HG03025 (cell line): ENCODE measurements around the gene CMTM1.
"Not testable (repeated sequence)": the region's sequence is repeated elsewhere in the genome, so short reads cannot be mapped to it uniquely, and the experiment has no call there.

Experiments used
- ATAC-seq: cut with Tn5 transposase; IDR thresholded peaks from one replicate; pipeline ENCODE4 v1.9.1; 2021; ENCODE audit warnings: mild to moderate bottlenecking, moderate library complexity; ENCODE audit not compliant: unreplicated experiment, low FRiP score

Gene CMTM1

DNA sequence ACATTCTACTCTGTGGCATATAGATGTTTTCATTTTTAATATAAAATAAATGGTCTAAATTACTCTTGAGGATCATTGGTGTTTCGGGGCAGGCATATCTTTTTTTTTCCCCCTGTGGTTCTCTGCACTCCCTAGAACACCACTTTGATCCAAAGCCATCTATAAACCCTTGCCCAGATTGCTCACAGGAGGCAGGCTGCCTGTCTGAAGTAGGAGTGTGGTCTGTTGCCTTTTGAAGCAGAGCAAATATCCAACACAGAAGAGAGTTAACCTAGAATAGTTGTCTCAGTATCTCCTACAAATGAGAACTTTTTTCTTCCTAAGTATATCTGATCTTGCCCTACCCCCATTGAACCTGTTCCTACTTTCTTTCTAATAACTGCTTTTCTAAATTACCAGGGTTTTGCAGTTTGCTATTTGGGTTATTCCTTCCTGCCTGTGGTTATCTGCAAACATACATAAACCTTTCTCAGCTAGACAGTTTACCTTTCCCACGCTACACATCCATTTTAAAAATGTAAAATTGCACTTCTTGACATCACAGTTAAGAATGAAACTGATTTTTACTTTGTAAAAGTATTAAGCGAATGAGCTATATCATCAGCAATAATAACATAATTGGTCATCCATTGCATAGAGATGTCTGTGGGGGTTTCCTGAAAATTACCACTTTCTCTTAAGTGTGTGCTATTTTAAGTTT, 4.7 kb upstream of the CMTM1 start:
- no peak for ATAC-seq

DNA sequence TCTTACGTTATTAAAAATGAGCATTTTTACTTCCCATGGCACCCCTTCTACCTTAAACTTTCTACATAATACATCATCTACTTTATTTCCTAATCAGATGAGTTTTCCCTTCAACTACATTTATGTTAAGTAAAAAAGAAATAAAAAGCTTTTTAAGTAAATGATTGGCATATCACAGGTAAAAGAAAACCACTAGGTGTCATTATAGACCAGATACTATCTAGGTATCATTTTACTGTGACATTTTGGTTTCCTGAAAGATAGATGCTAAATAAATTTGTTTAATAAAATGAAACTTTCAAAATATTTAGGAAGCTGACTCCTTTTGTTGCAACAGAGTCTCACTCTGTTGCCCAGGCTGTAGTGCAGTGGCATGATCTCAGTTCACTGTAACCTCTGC, 3.8 kb upstream of the CMTM1 start:
- ATAC-seq = no peak

GRCh38 chr16:66562986-66563385, 3.3 kb upstream of the CMTM1 start:
- no peak for ATAC-seq

DNA sequence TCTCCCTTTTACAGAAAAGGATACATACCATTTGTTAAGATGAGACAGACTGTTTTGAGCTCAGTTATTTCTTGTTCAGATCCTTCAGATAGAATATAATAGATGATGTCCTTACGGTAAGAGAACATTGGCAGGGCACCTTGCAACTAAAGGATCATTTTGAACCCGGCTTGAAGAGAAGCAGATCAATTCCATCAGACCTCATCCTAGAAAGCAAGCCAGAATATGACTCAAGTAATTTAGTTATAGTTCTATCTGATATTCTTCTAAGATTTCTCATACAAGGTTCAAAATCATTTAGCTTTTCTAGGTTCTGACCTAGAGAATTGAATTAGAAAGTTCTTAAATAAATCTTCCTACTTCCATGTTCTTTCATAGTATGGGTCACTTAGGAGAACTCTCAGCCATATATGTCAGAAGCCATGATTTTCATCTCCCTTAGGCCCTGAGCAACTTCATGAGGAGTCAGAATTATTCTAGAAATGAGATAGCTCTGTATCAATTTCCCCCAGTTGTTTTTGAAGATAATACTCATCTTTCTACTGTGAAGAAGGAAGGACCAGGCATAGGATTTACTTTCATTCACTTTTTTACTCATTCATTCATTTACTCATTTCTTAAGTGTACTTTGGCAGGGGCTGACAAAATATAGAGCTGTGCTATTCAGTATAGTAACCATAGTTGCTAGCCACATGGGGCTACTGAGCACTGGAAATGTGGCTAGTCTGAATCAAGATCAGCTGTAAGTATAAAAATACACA, 2.5 kb upstream of the CMTM1 start:
- ATAC-seq = no peak

DNA sequence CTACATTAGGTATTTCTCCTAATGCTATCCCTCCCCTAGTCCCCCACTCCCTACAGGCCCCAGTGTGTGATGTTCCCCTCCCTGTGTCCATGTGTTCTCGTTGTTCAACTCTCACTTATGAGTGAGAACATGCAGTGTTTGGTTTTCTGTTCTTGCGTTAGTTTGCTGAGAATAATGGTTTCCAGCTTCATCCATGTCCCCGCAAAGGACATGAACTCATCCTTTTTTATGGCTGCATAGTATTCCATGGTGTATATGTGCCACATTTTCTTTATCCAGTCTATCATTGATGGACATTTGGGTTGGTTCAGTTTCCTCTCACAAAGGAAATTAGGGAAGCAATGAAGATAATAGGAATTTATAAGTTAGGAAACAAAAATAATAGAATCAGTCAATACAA, 1.0 kb downstream of the CMTM1 start:
- not testable (repeated sequence) for ATAC-seq

DNA sequence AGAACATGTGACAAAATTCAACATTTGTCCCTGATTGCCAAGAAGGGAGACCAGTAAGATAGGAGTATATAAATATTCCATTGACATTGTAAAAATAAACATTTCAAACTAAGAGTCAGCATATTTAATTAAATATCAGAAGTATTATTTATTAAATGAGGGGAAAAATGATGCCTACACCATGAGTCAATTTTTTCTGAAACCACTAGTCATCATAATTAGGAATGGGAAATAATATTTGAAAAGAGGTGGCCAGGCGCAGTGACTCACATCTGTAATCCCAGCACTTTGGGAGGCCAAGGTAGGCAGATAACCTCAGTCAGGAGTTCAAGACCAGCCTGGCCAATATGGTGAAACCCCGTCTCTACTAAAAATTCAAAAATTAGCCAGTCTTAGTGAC, 2.1 kb downstream of the CMTM1 start:
- no peak for ATAC-seq

GRCh38 chr16:66569131-66569530, 2.9 kb downstream of the CMTM1 start:
- ATAC-seq = no peak

DNA sequence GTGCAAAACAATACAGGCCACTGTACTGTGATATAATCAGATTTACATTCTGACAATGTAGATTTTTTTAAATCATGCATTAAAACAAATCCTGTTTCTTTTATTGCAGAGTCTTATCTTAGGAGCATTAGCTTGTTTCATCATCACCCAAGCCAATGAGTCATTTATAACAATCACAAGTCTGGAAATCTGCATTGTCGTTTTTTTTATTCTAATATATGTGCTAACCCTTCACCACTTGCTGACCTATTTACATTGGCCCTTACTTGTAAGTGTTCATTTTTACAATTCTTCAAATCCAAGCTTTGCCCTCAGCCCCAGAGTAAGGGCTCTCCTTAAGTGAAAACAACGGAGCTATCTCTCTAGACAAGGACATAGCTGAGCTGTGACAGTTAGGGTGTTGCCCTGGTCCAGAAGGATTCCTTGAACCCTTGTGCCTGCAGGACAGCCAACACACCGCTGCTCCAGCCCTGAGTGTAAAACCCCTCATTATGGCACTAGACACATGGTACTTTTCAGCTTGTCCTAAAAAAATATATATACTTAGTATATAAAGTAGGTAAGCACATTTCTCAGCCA, 3.7 kb downstream of the CMTM1 start:
- ATAC-seq = no peak

DNA sequence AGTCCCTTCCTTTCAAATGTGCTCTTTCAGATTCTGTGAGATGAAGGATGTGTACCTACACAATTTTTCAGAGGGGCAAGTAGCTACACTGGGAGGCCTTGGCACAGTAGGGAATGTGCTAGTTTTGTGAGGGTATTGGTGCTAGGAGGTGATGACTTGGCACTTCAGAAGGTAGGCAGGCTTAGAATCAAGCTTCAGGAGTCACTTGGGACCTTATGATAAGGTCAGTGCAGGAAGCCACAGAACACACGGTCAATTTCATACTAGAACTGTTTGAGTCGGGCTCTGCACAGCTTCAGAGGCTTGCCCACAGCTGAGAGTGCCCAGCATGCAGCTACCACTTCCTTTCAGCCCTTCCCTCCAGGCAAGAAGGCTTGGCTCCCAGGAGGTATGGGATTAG, 6.1 kb downstream of the CMTM1 start:
- ATAC-seq = no peak

GRCh38 chr16:66574081-66574480, 7.8 kb downstream of the CMTM1 start:
- no peak for ATAC-seq

GRCh38 chr16:66574531-66574930, 8.3 kb downstream of the CMTM1 start:
- ATAC-seq = no peak

- ATAC-seq = no peak
Observed at GRCh38 chr16:66575060-66575459, 8.8 kb downstream of the CMTM1 start.

- ATAC-seq = no peak
Observed at GRCh38 chr16:66576296-66576695, 10.1 kb downstream of the CMTM1 start.

DNA sequence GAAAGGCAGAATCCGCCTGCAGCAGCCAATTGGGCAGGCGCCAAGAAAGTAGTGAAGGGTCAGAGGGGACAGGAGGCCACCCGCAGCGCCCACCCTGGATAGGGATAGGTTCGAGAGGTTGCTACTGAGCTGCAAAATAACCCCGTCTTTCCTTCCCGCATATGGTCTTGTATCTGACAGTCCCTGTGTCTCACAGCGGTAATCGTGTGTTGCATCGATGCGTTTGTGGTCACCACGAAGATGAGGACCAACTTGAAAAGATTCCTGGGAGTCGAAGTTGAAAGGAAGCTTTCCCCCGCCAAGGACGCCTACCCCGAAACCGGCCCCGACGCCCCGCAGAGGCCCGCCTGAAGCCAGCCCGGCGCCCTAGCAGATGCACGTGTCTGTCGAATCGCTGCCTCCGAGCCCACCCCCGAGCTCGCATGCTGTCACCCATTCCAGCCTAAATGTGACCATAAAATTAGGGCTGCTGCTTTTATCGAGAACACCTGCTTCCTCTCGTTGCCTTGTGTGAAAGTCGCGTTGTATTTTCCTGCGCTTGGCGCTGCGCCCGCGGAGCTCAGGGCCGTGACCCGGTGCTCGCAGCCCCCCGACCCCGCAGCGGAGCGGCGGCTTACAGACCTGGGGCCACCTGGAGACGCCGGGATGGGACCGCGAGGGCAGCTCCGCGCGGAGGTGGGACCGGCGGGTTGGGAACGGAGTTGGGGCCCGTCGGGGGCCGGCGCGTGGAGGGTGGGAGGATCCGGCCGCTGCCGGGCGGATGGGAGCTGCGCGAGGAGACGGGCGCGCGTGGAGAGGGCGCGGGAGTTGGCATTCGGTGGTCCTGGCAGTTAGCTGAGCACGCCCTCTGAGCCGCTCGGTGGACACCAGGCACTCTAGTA, 12.7 kb downstream of the CMTM1 start, which contains the start of gene CMTM2:
CMTM2 (plus strand) TSS at position 813 of the 881 bp plus-strand sequence. CDS start 145 bp downstream, outside the sequence.
- ATAC-seq = no peak

DNA sequence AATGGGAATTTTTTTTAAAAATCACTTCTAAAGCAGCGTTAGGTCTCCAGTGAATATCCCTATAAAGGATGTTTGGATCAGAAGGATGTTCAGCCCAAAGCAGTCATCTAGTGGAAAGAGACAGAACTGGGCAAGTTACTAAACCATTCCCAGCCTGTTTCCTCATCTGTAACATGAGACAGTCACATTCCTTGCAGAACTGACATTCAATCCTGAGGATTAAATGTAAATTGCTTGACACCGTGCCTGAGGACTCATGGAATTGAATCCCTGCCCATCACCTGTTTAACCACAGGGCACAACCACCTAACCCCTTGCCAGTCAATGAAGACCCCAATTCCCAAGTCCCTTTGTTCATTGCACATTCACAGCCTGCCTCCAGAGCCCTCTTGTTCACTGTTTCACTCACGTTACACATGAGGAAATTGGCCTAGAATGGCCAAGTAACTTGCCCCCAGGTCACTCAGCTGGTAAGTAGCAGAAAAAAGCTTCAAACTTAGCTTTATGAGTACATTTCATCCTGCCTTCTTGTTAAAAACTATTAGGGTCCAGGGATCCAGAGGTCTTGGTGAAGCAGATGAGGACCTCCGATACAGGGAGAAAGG, 14.5 kb downstream of the CMTM1 start:
- no peak for ATAC-seq

- ATAC-seq = no peak
Observed at GRCh38 chr16:66581246-66581952, 15.2 kb downstream of the CMTM1 start.

DNA sequence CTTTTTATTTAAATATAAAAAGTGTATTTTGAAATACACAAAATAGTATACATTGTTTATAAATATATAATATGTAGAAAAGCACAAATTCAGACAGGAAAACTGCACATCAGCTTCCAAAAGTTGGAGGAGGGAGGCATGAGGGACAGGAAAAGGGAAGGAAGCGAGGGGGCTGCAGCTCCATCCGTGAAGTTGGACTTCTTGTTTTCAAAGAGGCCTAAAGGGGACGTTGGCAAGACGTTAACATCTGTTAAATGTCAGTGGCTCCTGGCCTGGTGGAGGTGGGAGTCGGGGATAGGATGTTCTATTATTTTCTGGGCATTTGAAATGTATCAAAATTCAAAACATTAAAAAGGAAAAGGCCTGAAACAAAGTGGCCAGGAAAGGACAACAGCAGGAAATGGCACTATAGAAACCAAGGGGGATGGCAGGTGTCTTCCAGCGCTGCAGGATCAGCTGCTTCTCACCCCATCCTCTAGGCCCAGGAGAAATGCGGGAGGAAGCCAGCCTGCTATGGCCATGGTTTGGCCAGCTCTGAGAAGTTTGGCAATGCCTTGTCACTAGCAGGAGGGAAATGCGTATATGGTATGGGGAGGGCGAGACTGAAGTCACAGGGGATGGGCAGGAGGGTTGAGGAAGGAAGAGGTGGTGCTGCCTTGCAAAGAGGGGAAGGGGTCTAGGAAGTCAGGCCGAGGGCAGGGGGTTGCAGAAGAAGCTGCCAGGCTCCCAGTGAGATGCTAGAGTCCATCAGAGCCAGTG, 19.4 kb downstream of the CMTM1 start:
- ATAC-seq = no peak

GRCh38 chr16:66587881-66588600, 21.8 kb downstream of the CMTM1 start:
- ATAC-seq = no peak
